Upper lobe of right lung (tissue), 1 donor: ENCODE measurements around the gene PARL. TPM values are rescaled to one million over a fixed set of nuclear protein-coding genes. Genes with fewer than 3 reads are reported as not detected.

ENCODE experiments used
- ATAC-seq: fragments of 200-7000 bp; cut with Tn5 transposase; one replicate; pipeline ENCODE4 v1.9.1; 2020; ENCODE audit warnings: mild to moderate bottlenecking, moderate library complexity
- DNase-seq: peaks from one replicate; pipeline ENCODE4 v3.0.0-alpha.2; 2020
- H3K27ac ChIP-seq: fragments of 200-600 bp; one replicate; pipeline ENCODE4 v1.8.0; 2022
- H3K27me3 ChIP-seq: fragments of 200-600 bp; one replicate; pipeline ENCODE4 v1.8.0; 2022; ENCODE audit warnings: mild to moderate bottlenecking
- H3K36me3 ChIP-seq: fragments of 200-600 bp; one replicate; pipeline ENCODE4 v1.8.0; 2022
- H3K4me1 ChIP-seq: fragments of 200-600 bp; one replicate; pipeline ENCODE4 v1.8.0; 2022
- H3K4me3 ChIP-seq: fragments of 200-600 bp; one replicate; pipeline ENCODE4 v1.8.0; 2022; ENCODE audit warnings: mild to moderate bottlenecking
- H3K9me3 ChIP-seq: fragments of 200-600 bp; one replicate; pipeline ENCODE4 v1.8.0; 2022
- intact Hi-C: fragments of 100-400 bp; cut with DNase I; formaldehyde crosslinking; loops from one replicate; pipeline ENCODE4 v1.11.0; 2022
- total RNA-seq: library from RNA; stranded (reverse); fragmentation: NEBNext Ultra II Directional; extraction: Animal tissue kit (Norgen Biotek cat#: 25700); gene quantifications from one replicate; pipeline ENCODE4 v1.2.1, GENCODE V29; 2021
- TF ChIP-seq, protein P1 (sequence below): fragments of 200-600 bp; IDR thresholded peaks from one replicate; pipeline ENCODE4 v1.8.0; 2022; ENCODE audit warnings: antibody characterized with exemption
- donor health status: DM: no; HTN: yes; CAD: no; lungs with severe emphysema.

PARL gene
- total RNA-seq, 1 donor from 2014 or later: 44.8 TPM

DNA sequence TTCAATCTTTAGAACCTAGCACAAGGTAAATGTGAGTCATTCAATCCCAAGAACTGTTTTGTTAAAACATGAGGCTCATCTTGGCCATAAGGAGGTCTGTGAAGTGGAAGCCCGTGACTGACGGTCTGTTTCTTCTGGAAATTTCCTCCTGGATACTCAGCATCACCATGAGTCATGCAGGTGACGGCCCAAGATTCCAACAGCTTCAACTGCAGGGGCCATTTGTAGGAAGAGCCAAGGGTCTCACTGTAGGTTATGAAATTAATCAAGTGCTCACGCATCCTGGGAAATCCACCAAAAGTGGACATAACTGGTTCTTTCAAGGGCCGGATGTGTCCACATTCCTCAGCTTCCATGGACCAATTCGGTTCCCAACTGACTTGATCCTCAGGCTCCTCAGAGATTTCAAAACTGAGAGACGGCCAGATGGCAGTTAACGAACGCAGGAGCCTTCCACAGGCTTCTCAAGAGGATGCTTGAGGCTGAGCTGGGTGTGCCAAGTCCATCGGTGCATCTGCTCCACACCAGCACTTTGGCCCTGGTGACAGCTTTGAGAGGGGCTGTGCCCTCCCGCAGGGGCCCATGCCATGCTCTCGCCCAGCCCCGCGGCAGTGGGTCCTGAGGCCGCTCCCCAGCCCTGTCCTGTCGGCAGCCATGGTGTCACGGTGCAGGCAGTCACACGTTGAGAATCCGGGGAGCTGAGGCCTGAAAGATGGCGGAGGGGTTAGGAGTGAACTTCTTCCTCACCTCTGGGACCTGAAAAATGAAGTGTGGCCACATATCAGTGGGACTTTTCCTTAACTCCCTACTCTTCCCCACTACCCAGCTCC lies 67.8 kb downstream of the PARL start:
- TF ChIP-seq, protein P1, sequence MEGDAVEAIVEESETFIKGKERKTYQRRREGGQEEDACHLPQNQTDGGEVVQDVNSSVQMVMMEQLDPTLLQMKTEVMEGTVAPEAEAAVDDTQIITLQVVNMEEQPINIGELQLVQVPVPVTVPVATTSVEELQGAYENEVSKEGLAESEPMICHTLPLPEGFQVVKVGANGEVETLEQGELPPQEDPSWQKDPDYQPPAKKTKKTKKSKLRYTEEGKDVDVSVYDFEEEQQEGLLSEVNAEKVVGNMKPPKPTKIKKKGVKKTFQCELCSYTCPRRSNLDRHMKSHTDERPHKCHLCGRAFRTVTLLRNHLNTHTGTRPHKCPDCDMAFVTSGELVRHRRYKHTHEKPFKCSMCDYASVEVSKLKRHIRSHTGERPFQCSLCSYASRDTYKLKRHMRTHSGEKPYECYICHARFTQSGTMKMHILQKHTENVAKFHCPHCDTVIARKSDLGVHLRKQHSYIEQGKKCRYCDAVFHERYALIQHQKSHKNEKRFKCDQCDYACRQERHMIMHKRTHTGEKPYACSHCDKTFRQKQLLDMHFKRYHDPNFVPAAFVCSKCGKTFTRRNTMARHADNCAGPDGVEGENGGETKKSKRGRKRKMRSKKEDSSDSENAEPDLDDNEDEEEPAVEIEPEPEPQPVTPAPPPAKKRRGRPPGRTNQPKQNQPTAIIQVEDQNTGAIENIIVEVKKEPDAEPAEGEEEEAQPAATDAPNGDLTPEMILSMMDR: no peak
- no peak overlapping the region for H3K4me3 ChIP-seq
- no peak overlapping the region for H3K27ac ChIP-seq
- H3K9me3 ChIP-seq: no peaks in the 10 kb centered on the region
- no peak for DNase-seq
- H3K36me3 ChIP-seq: peaks cover 6% of the 10 kb centered on the region
- no peak for ATAC-seq
- intact Hi-C loops: no loop called here
- no peaks in the 10 kb centered on the region for H3K4me1 ChIP-seq
- no peaks in the 10 kb centered on the region for H3K27me3 ChIP-seq

- TF ChIP-seq, protein P1: no peak
- intact Hi-C loops: no loop called here
- H3K36me3 ChIP-seq: peaks cover 15% of the 10 kb centered on the region
- no peaks in the 10 kb centered on the region for H3K9me3 ChIP-seq
- ATAC-seq: no peak
- no peaks in the 10 kb centered on the region for H3K27me3 ChIP-seq
- H3K4me3 ChIP-seq: no peak overlapping the region
- no peak for DNase-seq
- no peak overlapping the region for H3K27ac ChIP-seq
- H3K4me1 ChIP-seq: no peaks in the 10 kb centered on the region
These were observed 68.7 kb downstream of the PARL start for GRCh38 chr3:183815951-183816475.

DNA sequence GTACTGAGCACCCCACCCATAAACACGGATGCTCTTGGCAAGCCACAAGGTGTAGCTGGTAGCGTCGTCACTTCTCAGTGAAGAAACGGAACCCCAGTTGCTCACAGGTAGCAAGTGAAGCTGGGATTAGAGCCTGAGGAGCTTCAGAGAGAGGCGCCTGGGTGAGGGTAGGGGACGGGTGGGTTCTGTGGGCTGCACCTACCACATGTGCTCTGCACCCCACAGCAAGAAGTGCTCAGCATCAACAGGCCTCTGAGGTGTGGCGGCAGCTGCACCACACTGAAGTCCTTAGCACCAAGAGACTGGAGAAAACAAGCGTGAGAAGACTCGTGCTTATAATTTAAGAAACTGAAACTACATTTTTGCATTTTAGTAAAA lies 69.1 kb downstream of the PARL start:
- Histone ChIP-seq H3K36me3 (peaks cover 20% of the 10 kb centered on the region), H3K4me3 (no peak overlapping the region), H3K27me3 (no peaks in the 10 kb centered on the region), H3K4me1 (no peaks in the 10 kb centered on the region), H3K9me3 (no peaks in the 10 kb centered on the region), H3K27ac (no peak overlapping the region)
- TF ChIP-seq, protein P1: no peak
- intact Hi-C loops: no loop called here
- ATAC-seq (no peak), DNase-seq (no peak)

DNA sequence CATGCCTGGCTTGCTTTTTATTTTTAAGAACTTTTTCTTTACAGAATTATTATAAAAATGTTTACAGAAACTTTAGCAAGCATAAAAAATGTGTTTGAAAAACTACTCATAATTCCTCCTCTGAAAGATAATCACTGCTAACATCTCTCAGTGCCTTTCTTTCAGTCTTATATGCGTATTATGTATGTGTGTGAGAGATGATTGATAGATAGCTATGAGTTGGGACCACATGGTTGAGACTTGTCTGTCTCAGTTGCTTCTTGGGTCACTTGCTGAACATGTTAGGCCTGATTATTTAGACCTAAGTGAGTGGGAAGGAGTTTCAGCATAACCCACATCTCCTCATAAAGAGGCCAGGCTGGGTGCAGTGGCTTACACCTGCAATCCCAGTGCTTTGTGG lies 70.4 kb downstream of the PARL start:
- DNase-seq (no peak), ATAC-seq (no peak)
- Histone ChIP-seq H3K36me3 (peaks cover 33% of the 10 kb centered on the region), H3K4me3 (no peak overlapping the region), H3K9me3 (no peaks in the 10 kb centered on the region), H3K27ac (no peak overlapping the region), H3K27me3 (no peaks in the 10 kb centered on the region), H3K4me1 (no peaks in the 10 kb centered on the region)
- intact Hi-C loops: no loop called here
- TF ChIP-seq, protein P1: no peak

DNA sequence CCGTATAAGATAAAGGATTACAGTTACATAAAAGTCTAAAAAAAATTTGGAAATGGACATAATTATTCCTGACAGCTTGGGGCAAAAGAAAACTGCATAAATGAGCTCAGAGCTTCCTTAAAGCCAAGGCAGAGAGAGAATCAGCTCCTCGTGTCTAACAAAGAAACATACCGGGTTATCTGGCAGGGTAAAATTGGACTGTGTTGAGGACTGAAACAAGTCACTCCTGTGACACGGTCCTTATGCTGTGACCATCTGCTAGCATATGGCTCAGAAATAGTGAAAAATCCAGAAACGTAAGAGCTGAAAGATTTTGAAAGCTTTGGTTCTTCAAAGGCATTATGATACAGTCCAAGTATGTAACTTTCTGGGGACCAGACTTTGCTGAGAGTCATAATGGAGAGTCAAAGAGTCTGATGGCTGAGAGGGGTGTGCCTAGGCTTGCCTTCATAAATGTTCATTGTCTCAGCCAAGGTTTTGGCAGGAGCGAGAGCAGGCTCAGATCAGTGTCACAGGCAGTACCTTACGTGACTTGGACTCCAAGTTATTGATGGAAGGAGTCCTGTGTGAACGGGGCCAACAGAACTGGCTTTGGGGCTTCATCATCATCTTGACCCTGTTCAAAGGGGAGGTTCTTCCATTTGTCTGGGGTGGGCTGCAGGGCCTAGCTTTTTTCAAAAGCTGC lies 71.8 kb downstream of the PARL start:
- DNase-seq (no peak), ATAC-seq (no peak)
- no peaks in the 10 kb centered on the region for H3K27me3 ChIP-seq
- no peak overlapping the region for H3K4me3 ChIP-seq
- intact Hi-C loops: no loop called here
- no peak overlapping the region for H3K27ac ChIP-seq
- no peaks in the 10 kb centered on the region for H3K4me1 ChIP-seq
- TF ChIP-seq, protein P1: no peak
- H3K9me3 ChIP-seq: no peaks in the 10 kb centered on the region
- peaks cover 45% of the 10 kb centered on the region for H3K36me3 ChIP-seq
